H9 (cell line): ENCODE measurements around the gene OPRD1. TPM values are rescaled to one million over a fixed set of nuclear protein-coding genes. Genes with fewer than 3 reads are reported as not detected.
"Not testable (repeated sequence)": the region's sequence is repeated elsewhere in the genome, so short reads cannot be mapped to it uniquely, and the experiment has no call there.

Experiments used
- DNase-seq: peaks from one replicate; pipeline ENCODE4 v3.0.0-alpha.2; 2017
- H2AFZ ChIP-seq: one replicate; pipeline ENCODE4 v1.6.1; 2013; ENCODE audit warnings: mild to moderate bottlenecking, low read length, control low read depth, moderate library complexity
- H2AK5ac ChIP-seq: 2 replicates; pipeline ENCODE4 v1.6.1; 2013; ENCODE audit warnings: low read length, control low read depth, mixed read lengths; ENCODE audit not compliant: insufficient read length
- H2BK120ac ChIP-seq: one replicate; pipeline ENCODE4 v1.6.1; 2013; ENCODE audit warnings: low read depth, mild to moderate bottlenecking, low read length, control low read depth, inconsistent platforms; ENCODE audit not compliant: poor library complexity, severe bottlenecking
- H2BK12ac ChIP-seq: 2 replicates; pipeline ENCODE4 v1.6.1; 2013; ENCODE audit warnings: low read length, control low read depth, mixed read lengths, low read depth; ENCODE audit not compliant: insufficient read length
- H2BK15ac ChIP-seq: 2 replicates; pipeline ENCODE4 v1.6.1; 2013; ENCODE audit warnings: low read depth, low read length, control low read depth
- H2BK20ac ChIP-seq: one replicate; pipeline ENCODE4 v1.6.1; 2013; ENCODE audit warnings: low read depth, mild to moderate bottlenecking, low read length, control low read depth, inconsistent platforms; ENCODE audit not compliant: poor library complexity, severe bottlenecking
- H2BK5ac ChIP-seq: 2 replicates; pipeline ENCODE4 v1.6.1; 2013; ENCODE audit warnings: low read length, control low read depth, mixed read lengths; ENCODE audit not compliant: insufficient read length
- H3K14ac ChIP-seq: 2 replicates; pipeline ENCODE4 v1.6.1; 2013; ENCODE audit warnings: low read length, control low read depth; ENCODE audit not compliant: insufficient read depth
- H3K18ac ChIP-seq: 2 replicates; pipeline ENCODE4 v1.6.1; 2013; ENCODE audit warnings: low read depth, mild to moderate bottlenecking, mixed read lengths, low read length, control low read depth; ENCODE audit not compliant: insufficient read length
- H3K23ac ChIP-seq: 2 replicates; pipeline ENCODE4 v1.6.1; 2013; ENCODE audit warnings: low read length, control low read depth, mixed read lengths, low read depth; ENCODE audit not compliant: insufficient read length
- H3K23me2 ChIP-seq: 2 replicates; pipeline ENCODE4 v1.6.1; 2013; ENCODE audit warnings: low read depth, mild to moderate bottlenecking, mixed read lengths, low read length, control low read depth; ENCODE audit not compliant: insufficient read length, poor library complexity, severe bottlenecking
- H3K27ac ChIP-seq: 2 replicates; pipeline ENCODE4 v1.5.1; 2013; ENCODE audit warnings: low read length, control low read depth, mixed read lengths, low read depth; ENCODE audit not compliant: insufficient read length
- H3K27me3 ChIP-seq: 2 replicates; pipeline ENCODE4 v1.6.1; 2013; ENCODE audit warnings: low read length, control low read depth, inconsistent platforms; ENCODE audit not compliant: insufficient read depth
- H3K4ac ChIP-seq: 2 replicates; pipeline ENCODE4 v1.6.1; 2013; ENCODE audit warnings: low read depth, mild to moderate bottlenecking, control low read depth, inconsistent platforms, low read length, moderate library complexity
- H3K4me1 ChIP-seq: 2 replicates; pipeline ENCODE4 v1.6.1; 2013; ENCODE audit warnings: low read length, control low read depth, inconsistent platforms; ENCODE audit not compliant: insufficient read depth
- H3K4me2 ChIP-seq: 2 replicates; pipeline ENCODE4 v1.6.1; 2013; ENCODE audit warnings: low read length, control low read depth, mixed read lengths; ENCODE audit not compliant: insufficient read length, insufficient read depth
- H3K56ac ChIP-seq: 2 replicates; pipeline ENCODE4 v1.6.1; 2013; ENCODE audit warnings: low read depth, mild to moderate bottlenecking, mixed read lengths, low read length, control low read depth; ENCODE audit not compliant: insufficient read length
- H3K79me1 ChIP-seq: 2 replicates; pipeline ENCODE4 v1.6.1; 2013; ENCODE audit warnings: low read depth, mild to moderate bottlenecking, moderate library complexity, low read length, control low read depth, inconsistent platforms; ENCODE audit not compliant: insufficient read depth, poor library complexity, severe bottlenecking
- H3K79me2 ChIP-seq: 2 replicates; pipeline ENCODE4 v1.6.1; 2013; ENCODE audit warnings: low read length, control low read depth, inconsistent platforms; ENCODE audit not compliant: insufficient read depth
- H3K9ac ChIP-seq: 2 replicates; pipeline ENCODE4 v1.6.1; 2013; ENCODE audit warnings: low read length, control low read depth, mixed read lengths; ENCODE audit not compliant: insufficient read length; ENCODE audit errors: extremely low read depth
- H3K9me3 ChIP-seq: one replicate; pipeline ENCODE4 v1.6.1; 2013; ENCODE audit warnings: low read depth, low read length, inconsistent platforms; ENCODE audit not compliant: control insufficient read depth
- H3T11ph ChIP-seq: one replicate; pipeline ENCODE4 v1.6.1; 2013; ENCODE audit warnings: mild to moderate bottlenecking, low read length, control low read depth, inconsistent platforms
- H4K20me1 ChIP-seq: one replicate; pipeline ENCODE4 v1.6.1; 2013; ENCODE audit not compliant: control insufficient read depth, insufficient read length, insufficient read depth
- H4K5ac ChIP-seq: 2 replicates; pipeline ENCODE4 v1.6.1; 2013; ENCODE audit warnings: low read depth, mild to moderate bottlenecking, mixed read lengths, low read length, control low read depth; ENCODE audit not compliant: insufficient read length
- H4K8ac ChIP-seq: replicated peaks from 2 replicates; pipeline ENCODE4 v1.6.1; 2013; ENCODE audit warnings: low read length, control low read depth, mixed read lengths, low read depth; ENCODE audit not compliant: insufficient read length
- H4K91ac ChIP-seq: 2 replicates; pipeline ENCODE4 v1.6.1; 2013; ENCODE audit warnings: low read depth, mild to moderate bottlenecking, moderate library complexity, mixed read lengths, low read length, control low read depth; ENCODE audit not compliant: insufficient read length
- H3K27ac Mint-ChIP-seq, 3 experiments: 2 replicates in 2 of 3; 3 replicates in 1 of 3; pipeline ENCODE4 v1.8.0; 2020 to 2021; ENCODE audit warnings: mixed read lengths in 3 of 3, mild to moderate bottlenecking in 1 of 3, moderate library complexity in 1 of 3
- H3K27me3 Mint-ChIP-seq: 2 replicates; pipeline ENCODE4 v1.8.0; 2021; ENCODE audit warnings: low read depth, mild to moderate bottlenecking, moderate library complexity, mixed read lengths
- H3K36me3 Mint-ChIP-seq, 3 experiments: 2 replicates in 2 of 3; 3 replicates in 1 of 3; pipeline ENCODE4 v1.8.0; 2020 to 2021; ENCODE audit warnings: low read depth in 3 of 3, mixed read lengths in 3 of 3; ENCODE audit not compliant: insufficient read depth in 1 of 3
- H3K4me1 Mint-ChIP-seq, 2 experiments: 2 replicates each; pipeline ENCODE4 v1.8.0; 2020; ENCODE audit warnings: mixed read lengths in 2 of 2
- H3K4me3 Mint-ChIP-seq, 2 experiments: 2 replicates in 1 of 2; 3 replicates in 1 of 2; pipeline ENCODE4 v1.8.0; 2020 to 2021; ENCODE audit warnings: mild to moderate bottlenecking in 2 of 2, mixed read lengths in 2 of 2, moderate library complexity in 1 of 2
- H3K9me3 Mint-ChIP-seq, 2 experiments: 2 replicates in 1 of 2; 3 replicates in 1 of 2; pipeline ENCODE4 v1.8.0; 2020; ENCODE audit warnings: mild to moderate bottlenecking in 2 of 2, mixed read lengths in 2 of 2, moderate library complexity in 1 of 2
- CTCF ChIP-seq: fragments of 200-600 bp; sonication (generic); conservative IDR thresholded peaks from 3 replicates; pipeline ENCODE4 v1.8.0; 2021; ENCODE audit warnings: antibody characterized with exemption, mild to moderate bottlenecking
- WGBS: extraction: QIAGEN DNeasy Blood & Tissue Kit; methylation state at CpG from one replicate; pipeline ENCODE4 v1.1.7; 2013; ENCODE audit warnings: missing lambda C conversion rate, low lambda C conversion rate, mixed read lengths; ENCODE audit not compliant: insufficient read length; ENCODE audit errors: extremely low coverage; 5-methylcytosine and 5-hydroxymethylcytosine counted together
- total RNA-seq: library from RNA; stranded (reverse); gene quantifications from 2 replicates; pipeline ENCODE4 v1.2.1, GENCODE V29; 2021

The OPRD1 gene
- total RNA-seq, 1 experiment from 2014 or later, result 1.8 TPM

- TF ChIP-seq CTCF, result no peak
- Histone ChIP-seq H2BK20ac (no peak overlapping the region), H4K5ac (no peak overlapping the region), H2BK15ac (no peak overlapping the region), H3K27ac (no peak overlapping the region), H2BK12ac (no peak overlapping the region), H2AK5ac (no peak overlapping the region), H3K4ac (no peak overlapping the region), H4K8ac (no peak overlapping the region), H3K4me1 (no peaks in the 10 kb centered on the region), H4K91ac (no peak overlapping the region), H2BK120ac (no peak overlapping the region), H3K14ac (no peak overlapping the region), H3K79me2 (no peaks in the 10 kb centered on the region), H3K9ac (no peak overlapping the region), H3K23ac (no peak overlapping the region), H2AFZ (no peak overlapping the region), H2BK5ac (no peak overlapping the region), H4K20me1 (no peaks in the 10 kb centered on the region), H3K18ac (no peak overlapping the region), H3K9me3 (no peaks in the 10 kb centered on the region), H3K56ac (no peak overlapping the region), H3K4me2 (no peak overlapping the region), H3K27me3 (no peaks in the 10 kb centered on the region), H3K79me1 (no peaks in the 10 kb centered on the region), H3K23me2 (no peaks in the 10 kb centered on the region), H3T11ph (no peak overlapping the region)
- peak overlapping the region in 2 of 3 experiments; percentile 7 to 34; a peak in 1 of 7 replicates for H3K27ac Mint-ChIP-seq
- H3K4me1 Mint-ChIP-seq, result peaks cover 6 to 12% of the 10 kb centered on the region in 2 experiments; a peak in 3 of 4 replicates
- H3K27me3 Mint-ChIP-seq, result no peaks in the 10 kb centered on the region; the same call in 1 of the 2 replicates
- DNase-seq, result no peak
- H3K4me3 Mint-ChIP-seq, result no peak overlapping the region
- no peaks in the 10 kb centered on the region for H3K9me3 Mint-ChIP-seq
- WGBS, result no CpG with 5 or more reads among the region's 1 CpG
- H3K36me3 Mint-ChIP-seq, result peaks cover 0 to 3% (median 0%) of the 10 kb centered on the region in 3 experiments; a peak in 1 of 7 replicates
These were observed 19.3 kb upstream of the OPRD1 start for GRCh38 chr1:28792644-28793121.

GRCh38 chr1:28794582-28794981 is 17.4 kb upstream of the OPRD1 start:
- not testable (repeated sequence) for H3K9ac ChIP-seq, H3K9me3 Mint-ChIP-seq, H3K9me3 ChIP-seq, H3K36me3 Mint-ChIP-seq, H3T11ph ChIP-seq, H3K79me1 ChIP-seq, H4K91ac ChIP-seq, H2BK15ac ChIP-seq, H3K18ac ChIP-seq, H2BK20ac ChIP-seq, DNase-seq, H4K5ac ChIP-seq, H4K8ac ChIP-seq, H4K20me1 ChIP-seq, H3K23ac ChIP-seq, H3K14ac ChIP-seq, H2AFZ ChIP-seq, H2BK5ac ChIP-seq, H3K27ac Mint-ChIP-seq, H3K4me2 ChIP-seq, H3K79me2 ChIP-seq, H2AK5ac ChIP-seq, H3K27ac ChIP-seq, H3K4me3 Mint-ChIP-seq, H3K4ac ChIP-seq, H3K27me3 Mint-ChIP-seq, H3K23me2 ChIP-seq, H2BK12ac ChIP-seq, H3K56ac ChIP-seq, H2BK120ac ChIP-seq, H3K27me3 ChIP-seq, H3K4me1 ChIP-seq
- H3K4me1 Mint-ChIP-seq, result peaks cover 6 to 12% of the 10 kb centered on the region in 2 experiments; a peak in 3 of 4 replicates
- no CpG with 5 or more reads among the region's 5 CpGs for WGBS
